Renal cortex interstitium (tissue), 15 donors: ENCODE results near the gene TMEM244. TPM values are rescaled to one million over a fixed set of nuclear protein-coding genes. Genes with fewer than 3 reads are reported as not detected.
"Not testable (repeated sequence)": the region's sequence is repeated elsewhere in the genome, so short reads cannot be mapped to it uniquely, and the experiment has no call there.

Experiments
- DNase-seq, 11 donors: peaks; one replicate each; pipeline ENCODE4 v3.0.0-alpha.2; 2013; ENCODE audit warnings: low read depth in 9 of 11, low spot score in 4 of 11; ENCODE audit errors: extremely low read depth in 1 of 11
- long read RNA-seq, 16 experiments: transcript quantifications; one replicate each; lab custom pipeline, GENCODE V29; 2026
- polyA plus RNA-seq, 3 donors: library from polyadenylated mRNA; unstranded; fragments of 120-200 nt; gene quantifications; one replicate each; pipeline ENCODE4 v1.2.1, GENCODE V29; 2013; ENCODE audit not compliant: insufficient read length in 3 of 3

Gene TMEM244, protein sequence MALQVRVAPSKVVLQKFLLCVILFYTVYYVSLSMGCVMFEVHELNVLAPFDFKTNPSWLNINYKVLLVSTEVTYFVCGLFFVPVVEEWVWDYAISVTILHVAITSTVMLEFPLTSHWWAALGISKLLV
- not detected for polyA plus RNA-seq
- long read RNA-seq, donor 1, result 0 reads
- long read RNA-seq, donor 2, result 0 reads
- long read RNA-seq, donor 3, result 0 reads
- long read RNA-seq, donor 4, result 0 reads
- long read RNA-seq, donor 5, result 0 reads
- long read RNA-seq, donor 6, result 0 reads
- long read RNA-seq, donor 7, result 0 reads
- long read RNA-seq, donor 8, result 0 reads
- long read RNA-seq, donor 9, result 0 reads
- long read RNA-seq, donor 10, result 0 reads
- long read RNA-seq, donor 11, result 0 reads
- long read RNA-seq, donor 12, result 0 reads
- long read RNA-seq, donor 13, result 0 reads
- long read RNA-seq, donor 14, result 0 reads
- long read RNA-seq, donor 15, result 0 reads
- long read RNA-seq, donor 16, result 0 reads

DNA sequence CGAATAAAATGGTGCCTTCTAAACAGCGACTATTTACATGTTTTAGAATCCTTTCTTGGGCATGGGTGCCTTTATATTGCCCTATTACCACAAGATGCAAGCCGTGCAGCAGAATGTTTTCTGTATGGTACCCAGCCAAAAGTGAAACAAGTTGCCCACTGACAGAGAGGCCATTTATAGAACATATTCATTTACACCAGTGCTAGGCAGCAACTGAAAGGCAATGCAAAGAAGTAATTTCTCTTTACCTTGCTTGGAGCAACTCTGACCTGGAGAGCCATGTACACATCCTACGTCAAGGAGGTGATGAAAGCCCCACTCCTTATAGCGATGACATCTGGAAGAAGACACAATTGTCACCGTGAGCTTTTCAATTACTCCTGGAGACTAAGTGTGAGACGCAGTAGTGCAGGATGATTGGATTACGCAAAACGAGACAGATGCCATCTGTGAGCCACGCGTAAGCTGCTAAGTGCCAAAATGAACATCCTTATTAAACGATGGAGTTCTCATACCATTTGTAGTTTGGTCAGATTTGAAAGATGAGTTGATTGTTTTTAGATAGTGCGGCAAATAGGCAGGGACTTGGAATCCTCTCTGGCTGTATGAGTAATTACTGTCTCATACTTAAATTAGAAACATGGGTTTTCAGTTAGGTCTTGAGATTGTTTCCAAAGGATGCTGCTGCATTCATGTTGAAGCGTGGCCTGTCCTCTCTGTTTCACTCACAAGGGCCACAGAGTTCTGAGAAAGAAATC lies at the start of gene TMEM244:
Gene TMEM244, minus strand, starts transcription at position 408 of the 758 bp plus-strand sequence. Its CDS starts 127 bp downstream, at position 281.
- no peak for DNase-seq

DNA sequence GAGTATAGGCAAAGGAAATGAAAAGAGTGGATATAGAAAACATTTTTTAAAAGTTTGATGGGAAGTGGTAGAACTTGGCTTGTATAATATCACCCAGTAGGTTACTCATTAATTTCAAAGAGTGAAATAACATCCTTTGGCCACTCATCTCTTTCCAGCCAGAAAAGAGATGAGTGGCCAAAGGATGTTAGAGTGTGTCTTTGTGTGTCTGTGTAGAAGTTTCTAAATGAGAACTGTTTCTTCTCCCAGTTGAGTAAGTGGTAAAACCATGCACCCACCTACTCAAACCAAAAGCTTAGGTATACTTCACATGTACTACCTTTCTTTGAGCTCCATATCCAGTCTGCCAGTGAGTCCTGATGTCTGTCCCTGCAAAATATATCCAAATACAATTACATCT lies 47.7 kb upstream of the TMEM244 start:
- no peak for DNase-seq

DNA sequence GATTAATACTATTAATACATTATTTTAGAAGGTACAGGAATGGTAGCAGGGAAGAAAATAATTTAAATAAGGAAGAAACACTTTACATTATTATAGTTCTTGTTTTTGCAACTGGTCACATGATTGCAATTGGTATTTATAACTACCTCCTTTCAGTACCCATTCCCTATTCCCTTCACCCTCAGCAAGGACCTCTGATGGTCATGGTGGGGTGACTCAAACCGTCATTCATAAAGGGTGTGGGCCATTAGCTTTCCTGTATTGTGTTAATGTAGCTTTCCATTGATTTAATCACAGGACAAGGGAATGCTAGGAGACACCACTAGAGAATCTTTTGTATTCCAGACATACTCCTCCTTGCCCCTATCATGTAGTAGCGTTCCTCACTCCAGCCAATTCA lies 47.2 kb upstream of the TMEM244 start:
- no peak for DNase-seq

DNA sequence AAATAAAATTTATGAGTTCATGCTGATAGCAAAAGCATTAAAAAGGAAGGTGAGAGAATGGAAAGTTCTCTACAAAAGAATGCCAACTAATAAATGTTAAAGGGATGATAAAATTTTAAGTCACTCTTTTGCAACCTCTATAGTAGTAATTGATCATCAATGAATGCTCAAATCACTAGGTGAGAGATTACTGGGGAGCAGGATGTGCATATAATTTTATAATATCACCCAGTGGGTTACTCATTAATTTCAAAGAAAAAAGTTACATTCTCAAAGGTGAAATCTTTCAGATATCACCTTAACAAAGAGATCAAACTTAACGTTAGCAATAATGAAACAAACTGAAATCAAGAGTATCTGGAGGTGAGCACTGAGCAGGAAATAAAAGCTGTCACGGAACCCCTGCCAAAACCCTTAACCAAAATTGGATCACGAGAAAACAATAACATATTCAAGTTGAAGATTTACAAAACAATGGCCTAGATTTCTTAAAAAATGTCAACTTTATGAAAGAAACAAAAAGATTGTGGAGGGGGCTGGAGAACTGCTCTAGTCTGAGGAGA lies 45.5 kb upstream of the TMEM244 start:
- DNase-seq, result no peak

DNA sequence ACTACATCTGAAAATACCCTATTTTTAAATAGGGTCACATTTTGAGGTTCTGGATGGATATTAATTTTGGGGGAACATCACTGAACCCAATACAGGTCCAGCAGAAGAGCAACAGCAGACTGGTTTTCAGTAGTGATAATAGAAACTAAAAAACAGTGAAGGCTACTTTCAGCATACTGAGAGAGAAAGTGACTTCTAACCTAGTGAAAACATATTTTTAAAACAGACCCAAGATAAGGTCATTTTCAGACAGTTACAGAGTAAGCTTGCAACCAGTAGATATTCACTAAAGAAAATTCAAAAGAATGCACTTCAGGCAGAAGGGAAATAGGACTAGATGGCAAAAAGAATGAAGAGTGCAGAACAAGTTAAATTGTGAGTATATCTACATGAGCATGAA lies 42.0 kb upstream of the TMEM244 start:
- DNase-seq, result no peak

DNA sequence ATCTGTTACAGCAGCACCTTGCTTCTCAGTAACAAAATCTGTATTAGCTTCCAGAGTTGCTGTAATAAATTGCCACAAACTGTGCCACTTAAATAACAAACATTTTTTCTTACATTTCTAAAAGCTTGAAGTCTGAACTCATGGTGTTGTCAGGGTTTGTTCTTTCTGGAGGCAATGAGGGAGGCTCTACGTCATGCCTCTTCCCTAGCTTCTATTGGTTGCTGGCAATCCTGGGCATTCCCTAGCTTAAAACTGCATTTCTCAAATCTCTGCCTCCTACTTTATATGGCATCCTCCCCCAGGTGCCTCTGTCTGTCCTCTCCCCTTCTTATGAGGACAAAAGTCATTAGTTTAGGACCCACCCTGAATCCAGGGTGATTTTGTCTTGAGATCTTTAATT lies 41.6 kb upstream of the TMEM244 start:
- DNase-seq, result no peak

DNA sequence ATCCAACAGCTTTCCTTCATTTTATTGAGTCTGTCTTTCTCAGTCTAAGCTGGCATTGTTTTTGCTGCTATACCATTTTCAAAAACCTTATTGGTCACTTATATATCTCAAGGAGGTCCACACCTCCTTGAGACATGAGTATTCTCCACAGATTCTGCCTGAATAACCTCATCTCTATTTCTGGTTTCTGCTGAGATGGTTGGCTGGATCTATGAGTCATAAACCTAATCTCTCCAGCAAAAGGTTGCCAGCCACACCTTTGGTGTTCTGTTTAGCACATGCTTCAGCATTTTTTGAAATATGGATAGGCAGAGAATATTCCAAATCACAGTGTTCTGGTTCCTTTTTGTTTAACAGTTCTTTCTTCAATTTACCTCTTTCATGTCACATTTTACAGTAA lies 40.8 kb upstream of the TMEM244 start:
- DNase-seq, result no peak

DNA sequence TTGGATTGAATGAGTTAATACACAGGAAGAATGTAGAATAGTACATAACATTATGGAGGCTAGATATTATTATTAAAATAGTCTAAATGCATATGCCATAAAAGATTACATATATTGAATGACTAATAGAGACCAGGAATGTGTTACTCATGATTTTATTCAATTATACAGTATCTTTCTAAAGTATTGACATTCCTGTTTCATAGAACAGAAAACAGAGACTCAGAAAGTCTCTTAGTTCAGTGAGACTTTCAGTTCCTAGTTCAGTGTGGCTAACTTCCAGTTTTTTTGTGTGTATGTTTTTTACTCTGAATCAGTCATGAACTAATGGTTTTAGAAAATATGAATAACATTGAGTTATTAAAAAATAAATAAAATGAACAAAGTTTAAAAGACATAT lies 34.6 kb upstream of the TMEM244 start:
- no peak for DNase-seq

DNA sequence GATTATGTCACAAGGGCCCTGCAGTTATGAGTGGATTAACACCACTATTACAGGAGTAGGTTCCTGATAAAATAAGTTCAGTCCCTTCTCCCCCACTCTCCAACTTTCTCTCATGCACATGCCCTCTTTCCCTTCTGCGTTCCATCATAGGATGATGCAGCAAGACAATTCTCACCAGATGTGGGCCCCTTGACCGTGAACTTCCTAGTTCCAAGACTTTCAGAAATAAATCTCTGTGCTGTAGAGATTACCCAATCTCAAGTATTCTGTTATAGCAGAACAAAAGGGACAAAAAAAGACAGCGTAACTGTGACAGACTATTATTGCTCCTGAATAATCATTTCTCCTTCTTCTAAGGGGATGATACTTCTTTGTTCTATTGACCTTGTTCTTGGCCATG lies 33.8 kb upstream of the TMEM244 start:
- DNase-seq, result no peak

DNA sequence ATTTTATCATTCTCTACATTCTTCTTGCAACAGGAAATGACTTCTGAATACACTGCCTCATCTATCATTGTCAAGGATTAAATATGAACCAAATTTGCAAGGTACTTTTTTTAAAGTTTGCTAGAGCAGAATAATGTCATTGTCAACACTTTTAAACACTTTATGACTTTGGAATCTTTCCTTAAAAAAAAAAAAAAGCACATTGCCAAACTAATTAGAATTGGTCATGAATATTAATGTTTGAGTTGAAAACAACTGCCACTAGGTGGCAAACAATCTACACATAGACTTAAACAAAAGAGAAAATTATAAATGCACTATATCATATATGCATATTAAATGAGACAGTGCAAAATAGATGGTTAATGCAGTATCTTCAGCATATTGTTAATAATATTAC lies 32.5 kb upstream of the TMEM244 start:
- peak in 5 of 11 donors; percentile 5 to 17 (median 15) for DNase-seq

DNA sequence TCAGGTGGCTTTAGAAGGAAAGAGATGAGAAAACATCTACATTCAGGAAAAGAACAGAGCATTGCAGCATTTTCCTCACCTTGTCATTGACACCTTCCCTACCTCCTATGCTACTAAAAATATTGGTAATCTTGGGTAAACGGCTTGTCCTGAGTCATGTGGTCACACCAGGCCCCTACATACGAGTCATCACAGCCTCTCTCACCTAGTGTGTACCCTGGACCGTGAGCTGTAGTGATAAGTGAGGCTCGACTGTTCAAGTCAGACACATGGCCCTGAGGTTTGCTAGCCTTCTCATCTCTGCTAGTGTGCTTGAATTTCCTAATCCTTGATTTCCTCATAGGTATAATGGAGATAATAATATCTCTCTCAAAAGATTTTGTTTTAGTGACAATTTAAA lies 29.6 kb upstream of the TMEM244 start:
- no peak for DNase-seq

DNA sequence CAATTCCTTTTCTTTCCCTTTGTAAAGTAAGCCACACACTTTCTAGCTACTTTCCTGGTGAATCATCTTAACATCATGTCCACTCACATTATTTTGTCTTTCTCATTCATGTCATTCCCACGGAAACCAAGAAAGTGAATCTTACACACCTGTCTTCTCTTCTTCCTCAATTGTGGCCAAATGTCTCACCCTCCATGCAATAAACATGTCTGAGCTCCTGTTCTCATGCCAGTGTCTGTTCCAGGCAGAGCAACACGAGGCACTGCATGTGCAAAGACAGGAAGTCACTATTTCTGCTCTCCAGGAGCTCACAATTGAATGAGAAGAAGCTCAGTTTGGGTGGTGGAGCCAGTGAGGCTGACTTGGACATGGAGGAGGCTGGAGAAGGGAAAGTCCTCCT lies 29.0 kb upstream of the TMEM244 start:
- no peak for DNase-seq

DNA sequence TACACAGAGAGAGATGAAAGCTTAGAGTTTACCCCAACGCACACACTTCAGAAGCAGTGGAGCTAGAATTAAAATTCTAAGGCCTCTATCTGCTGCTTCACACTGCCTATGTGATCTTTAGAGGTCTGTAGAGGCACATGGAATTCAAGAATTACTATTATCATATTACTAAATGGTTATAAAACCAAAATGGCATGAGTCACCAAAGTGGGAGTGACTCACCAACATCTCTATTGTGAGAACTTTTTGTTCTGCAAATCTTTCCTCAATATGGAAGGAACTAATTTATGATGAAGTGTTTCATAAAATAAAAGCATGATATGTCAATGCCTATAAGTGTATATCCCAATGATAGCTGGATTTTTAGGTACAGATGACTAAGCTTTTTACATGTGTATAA lies 28.5 kb upstream of the TMEM244 start:
- DNase-seq, result no peak

DNA sequence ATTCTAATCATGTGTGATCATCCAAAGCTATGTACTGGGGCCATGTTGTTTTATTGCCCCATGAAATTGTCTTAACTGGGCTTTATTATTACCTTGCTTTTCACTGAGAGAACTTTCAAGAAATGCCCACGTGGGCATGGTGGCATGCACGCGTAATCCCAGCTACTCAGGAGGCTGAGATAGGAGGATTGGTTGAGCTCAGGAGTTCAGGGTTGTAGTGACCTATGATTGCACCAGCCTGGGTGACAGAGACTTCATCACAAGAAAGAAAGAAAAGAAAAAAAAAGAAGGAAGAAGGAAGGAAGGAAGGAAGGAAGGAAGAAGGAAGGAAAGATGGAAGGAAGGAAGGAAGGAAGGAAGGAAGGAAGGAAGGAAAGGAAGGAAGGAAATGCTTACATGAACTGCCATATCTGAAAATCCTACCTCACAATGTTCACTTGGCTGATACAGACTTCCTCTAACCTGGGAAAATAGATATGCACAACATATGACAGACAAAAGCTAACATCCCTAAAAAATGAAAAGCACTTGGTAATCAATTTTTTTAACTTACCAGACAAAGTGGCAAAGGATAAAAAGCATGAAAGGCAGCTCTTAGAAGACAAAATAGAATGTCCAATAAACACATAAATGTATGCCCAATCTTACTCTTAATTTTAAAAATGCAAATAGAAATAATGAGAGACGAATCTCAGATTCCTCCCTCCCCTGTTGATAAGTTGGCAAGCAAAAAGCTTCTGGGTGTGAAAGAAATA lies 25.5 kb upstream of the TMEM244 start:
- no peak for DNase-seq

DNA sequence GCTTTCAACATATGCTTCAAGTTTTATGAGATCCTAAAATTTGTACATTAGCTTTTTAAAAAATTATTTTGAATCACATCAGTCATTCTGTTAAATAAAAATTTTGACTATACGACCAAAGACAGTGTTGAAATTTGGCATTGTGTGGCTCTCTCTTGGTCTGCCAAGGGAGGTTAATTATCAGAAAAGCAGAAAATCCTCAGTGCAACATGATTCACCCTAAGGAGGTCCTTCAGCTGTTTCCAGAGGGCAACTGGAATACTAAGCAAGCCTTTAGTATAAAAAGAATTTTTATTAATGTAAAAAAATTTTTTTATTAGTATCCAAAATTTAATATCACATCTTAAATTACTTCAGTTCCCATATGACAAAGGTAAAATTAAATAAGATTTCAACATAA lies 23.1 kb upstream of the TMEM244 start:
- DNase-seq, result no peak

DNA sequence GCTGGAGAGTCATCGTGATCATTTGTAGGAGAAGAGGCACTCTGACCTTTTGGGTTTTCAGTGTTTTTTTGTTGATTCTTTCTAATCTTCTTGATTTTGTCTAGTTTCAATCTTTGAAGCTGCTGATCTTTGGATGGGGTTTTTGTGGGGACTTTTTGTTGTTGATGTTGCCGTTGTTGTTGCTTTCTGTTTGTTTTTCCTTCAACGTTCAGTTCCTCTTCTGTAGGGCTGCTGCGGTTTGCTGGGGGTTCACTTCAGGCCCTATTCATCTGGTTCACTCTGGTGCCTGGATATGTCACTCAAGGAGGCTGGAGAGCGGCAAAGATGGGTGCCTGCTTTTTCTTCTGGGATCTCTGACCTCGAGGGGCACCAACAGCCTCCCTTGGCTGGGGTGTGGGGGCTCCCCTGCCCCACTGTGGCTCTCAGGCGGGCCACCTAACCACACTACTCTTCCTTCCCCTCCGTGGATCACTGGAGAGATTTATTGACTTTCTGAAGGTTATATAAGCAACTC lies 21.5 kb upstream of the TMEM244 start:
- DNase-seq, result no peak

DNA sequence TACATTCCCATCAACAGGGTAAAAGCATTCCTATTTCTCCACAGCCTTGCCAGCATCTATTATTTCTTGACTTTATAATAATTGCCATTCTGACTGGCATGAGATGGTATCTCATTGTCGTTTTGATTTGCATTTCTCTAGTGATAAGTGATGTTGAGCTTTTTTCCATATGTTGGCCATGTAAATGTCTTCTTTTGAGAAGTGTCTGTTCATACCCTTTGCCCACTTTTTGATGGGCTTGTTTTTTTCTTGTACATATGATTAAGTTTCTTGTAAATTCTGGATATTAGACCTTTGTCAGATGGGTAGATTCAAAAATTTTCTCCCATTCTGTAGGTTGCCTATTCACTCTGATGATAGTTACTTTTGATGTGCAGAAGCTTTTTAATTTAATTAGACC lies 16.8 kb upstream of the TMEM244 start:
- not testable (repeated sequence) for DNase-seq

DNA sequence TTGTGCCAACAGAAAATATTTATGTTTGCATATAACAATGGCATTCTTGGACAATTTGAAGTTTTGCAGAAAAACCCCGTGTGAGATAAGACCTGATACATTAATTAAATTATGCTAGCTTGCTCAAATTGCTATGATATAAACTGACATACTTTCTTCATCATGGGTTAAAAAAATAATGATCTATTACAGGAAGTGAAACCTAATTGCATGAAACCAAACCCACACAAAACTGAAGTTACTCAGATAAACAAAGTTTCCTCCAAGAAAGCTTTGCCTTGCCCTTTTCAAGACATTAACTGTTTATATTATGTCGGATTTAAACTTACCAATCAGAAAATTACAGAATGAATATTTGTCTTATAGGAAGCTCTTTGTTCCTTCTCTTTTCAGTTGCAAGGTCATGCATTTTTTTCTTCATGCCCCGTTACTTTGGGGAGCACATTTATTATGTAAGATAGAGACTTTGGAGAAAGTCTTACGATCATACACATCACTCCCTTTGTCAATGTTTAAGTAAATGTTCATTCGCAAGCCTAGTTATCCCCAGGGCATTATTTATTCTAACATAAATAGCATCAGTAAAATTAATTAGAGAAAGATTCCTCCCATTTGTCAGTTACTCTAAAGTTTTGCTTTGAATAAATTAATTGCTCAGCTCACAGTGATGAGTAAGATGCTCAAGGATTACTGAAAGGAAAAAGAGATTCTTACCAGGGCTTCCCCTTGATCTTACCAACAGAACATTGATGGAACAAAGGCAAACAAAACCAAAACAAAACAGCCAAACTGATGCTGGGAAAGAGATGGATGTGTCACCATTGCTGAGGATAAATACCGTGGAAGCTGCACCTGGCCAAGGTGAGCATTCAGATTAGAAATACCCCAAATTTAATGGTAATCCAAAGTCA lies 14.8 kb upstream of the TMEM244 start:
- no peak for DNase-seq
